Measurements from ENCODE around the gene DMKN.
A peak's percentile ranks its signal among the peaks of the same experiment; 100 is the strongest.

Gene DMKN

GRCh38 chr19:35525873-35526272, 12.4 kb upstream of the DMKN start:
- DNase-seq (ENCODE audit: low spot score): no peak

DNA sequence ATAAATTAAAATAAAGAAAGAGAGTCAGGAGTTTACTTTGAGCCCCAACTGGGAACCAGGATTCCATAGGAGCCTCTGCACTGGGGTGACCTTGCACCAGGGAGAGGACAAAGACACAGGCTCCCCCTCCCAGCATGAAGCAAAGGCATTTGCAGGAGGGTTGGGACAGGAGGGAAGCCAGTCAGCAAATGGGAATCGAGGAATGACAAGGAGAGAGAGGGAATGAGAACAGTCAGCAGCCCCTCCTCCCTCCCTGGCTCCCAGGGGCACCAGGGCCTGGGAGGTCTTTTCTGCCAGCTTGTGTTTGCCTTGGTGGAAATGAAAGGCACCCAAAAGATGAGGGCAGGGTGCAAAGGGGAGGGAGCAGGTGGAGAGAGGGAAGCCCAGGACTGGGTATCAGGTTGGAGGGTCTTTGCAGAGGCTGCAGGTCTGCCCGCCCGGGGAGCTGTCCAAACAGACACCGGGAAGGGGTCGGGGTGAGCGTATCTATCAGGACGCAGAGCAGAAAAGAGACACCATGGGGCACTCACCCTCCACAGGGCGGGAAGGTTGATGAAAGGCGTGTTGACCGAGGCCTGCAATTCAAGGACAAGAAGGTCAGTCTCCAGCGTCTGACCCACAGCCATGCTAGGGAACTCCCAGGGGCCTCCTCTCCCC, 10.9 kb upstream of the DMKN start:
- DNase-seq (ENCODE audit: low spot score): no peak

GRCh38 chr19:35522745-35523327, 9.4 kb upstream of the DMKN start:
- DNase-seq (ENCODE audit: low spot score): no peak

DNA sequence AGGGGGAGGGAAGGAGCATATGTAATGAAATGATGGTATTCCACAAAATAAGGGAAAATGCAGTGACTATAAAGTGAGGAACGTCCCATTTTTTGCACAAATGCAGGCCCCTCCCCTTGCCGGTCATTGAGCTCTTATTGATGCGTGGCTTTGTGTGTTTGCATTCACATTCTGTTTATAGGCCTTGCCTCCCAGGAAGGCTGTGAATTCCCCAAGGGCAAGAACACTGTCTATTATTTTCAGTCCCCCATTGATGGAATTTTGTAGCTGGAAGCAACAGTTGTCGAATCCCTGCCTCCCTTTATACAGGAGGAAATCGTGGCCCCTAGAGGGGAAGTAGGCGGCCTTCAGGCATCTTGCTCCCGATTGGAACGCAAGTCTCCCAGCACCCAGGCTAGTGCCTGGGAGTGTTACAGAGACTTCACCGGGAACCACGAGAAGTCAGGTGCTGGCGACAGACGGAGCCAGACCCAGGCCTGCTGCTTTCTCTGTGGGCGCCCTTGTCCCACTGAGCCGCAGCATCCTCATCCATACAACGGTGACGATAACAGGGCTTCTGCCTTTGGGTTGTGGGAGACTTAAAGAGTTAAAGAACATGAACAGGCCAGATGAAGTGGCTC, 7.8 kb upstream of the DMKN start:
- DNase-seq (ENCODE audit: low spot score): no peak

GRCh38 chr19:35519291-35519690, 5.8 kb upstream of the DMKN start:
- DNase-seq (ENCODE audit: low spot score): no peak

- DNase-seq (ENCODE audit: low spot score): no peak
These were observed 4.9 kb upstream of the DMKN start for GRCh38 chr19:35518313-35518712.

- DNase-seq (ENCODE audit: low spot score): no peak
These were observed 3.9 kb upstream of the DMKN start for GRCh38 chr19:35517342-35517741.

- DNase-seq (ENCODE audit: low spot score): no peak
These were observed 2.9 kb upstream of the DMKN start for GRCh38 chr19:35516310-35516709.

DNA sequence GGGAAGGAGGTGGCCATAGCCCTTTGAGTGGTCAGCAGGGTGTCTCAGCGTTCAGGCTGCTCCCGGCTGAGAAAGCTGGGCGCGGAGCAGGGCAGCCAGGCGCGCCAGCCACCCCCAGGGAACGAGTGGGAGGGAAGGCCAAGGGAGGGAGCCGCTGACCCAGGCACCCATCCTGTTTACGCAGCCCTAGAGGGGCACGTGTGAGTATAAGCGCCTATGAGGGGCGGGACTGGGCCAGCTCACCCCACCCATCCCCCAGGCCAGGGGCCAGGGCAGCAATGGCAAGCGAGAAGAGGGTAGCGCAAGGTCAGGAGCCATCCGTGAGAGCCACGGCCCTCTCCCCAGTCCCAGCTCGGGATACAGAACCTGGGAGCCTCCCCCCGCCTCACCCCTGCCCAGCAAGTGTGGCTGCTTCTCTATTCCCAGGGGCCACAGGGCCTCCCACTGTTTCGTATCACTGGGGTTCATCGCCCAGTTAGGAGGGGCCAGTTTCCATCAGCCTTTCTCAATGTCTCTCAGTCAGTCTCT, 897 bp upstream of the DMKN start:
- no peak for DNase-seq (ENCODE audit: low spot score)

- DNase-seq (ENCODE audit: low spot score): no peak
These were observed 420 bp downstream of the DMKN start for GRCh38 chr19:35512831-35513627.

- DNase-seq (ENCODE audit: low spot score): no peak
These were observed 2.1 kb downstream of the DMKN start for GRCh38 chr19:35511337-35511736.

GRCh38 chr19:35510626-35510964, 2.9 kb downstream of the DMKN start:
- DNase-seq (ENCODE audit: low spot score): no peak

GRCh38 chr19:35509861-35510625, 3.4 kb downstream of the DMKN start:
- DNase-seq (ENCODE audit: low spot score): peak; percentile 17

DNA sequence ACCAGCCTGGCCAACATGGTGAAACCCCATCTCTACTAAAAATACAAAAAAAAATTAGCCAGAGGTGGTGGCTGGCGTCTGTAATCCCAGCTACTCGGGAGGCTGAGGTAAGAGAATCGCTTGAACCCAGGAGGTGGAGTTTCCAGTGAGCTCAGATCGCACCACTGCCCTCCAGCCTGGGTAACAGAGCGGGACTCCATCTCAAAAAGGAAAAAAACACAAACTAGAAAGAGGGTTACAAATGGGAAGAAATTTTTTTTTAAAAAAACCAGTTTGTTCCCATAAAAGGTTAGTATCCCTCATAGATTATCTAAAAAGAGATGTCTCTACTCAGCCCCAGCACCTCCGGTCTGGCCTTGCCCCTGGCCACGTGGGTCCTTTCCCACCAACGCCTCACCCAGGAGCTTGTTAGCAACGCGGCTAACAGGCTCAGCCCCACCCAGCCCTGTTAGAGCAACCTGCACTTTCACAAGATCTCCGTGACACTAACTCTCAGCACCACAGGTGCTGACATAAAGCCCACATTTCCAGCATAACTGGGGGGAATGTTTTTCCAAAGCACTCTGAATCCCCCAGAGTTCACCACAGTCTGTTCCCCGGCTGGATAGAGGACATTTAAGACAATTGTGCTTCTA, 4.3 kb downstream of the DMKN start:
- no peak for DNase-seq (ENCODE audit: low spot score)

DNA sequence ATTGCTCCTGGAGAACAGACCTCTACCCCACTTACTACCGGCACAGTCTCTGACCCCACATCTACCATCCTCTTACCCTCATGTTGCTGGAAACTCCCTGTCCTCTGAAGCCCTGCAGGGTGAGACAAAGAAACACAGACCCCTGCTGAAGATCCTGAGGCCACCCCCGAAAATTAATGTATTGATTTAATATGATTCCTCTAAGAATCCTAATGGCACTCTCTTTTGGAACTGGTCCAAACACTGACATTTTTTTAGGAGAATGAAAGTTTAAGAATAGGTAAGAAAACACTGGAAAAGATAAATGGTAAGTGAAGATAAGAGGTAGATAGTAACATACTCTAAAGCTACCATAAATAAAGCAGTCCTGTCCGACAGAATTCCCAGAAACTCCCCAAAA, 5.3 kb downstream of the DMKN start:
- no peak for DNase-seq (ENCODE audit: low spot score)

DNA sequence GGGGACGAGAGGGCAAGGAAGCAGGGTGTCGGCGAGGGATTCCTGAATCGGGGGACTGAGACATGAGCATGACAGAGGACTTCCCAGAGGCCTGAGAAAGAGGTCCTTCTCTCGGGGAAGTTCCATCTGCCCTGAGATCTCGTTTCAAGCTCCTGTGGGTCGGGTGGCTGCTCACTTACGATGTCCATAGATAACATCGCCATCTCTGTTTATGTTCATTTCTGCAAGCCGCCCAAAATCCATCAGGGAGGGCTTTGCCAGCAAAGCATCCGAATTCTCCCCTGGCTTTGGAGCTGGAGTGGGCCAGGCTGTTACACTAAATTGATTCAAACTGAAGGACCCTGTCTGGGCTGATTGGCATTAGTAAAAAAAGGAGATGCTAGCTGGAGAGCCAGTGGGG, 5.9 kb downstream of the DMKN start:
- no peak for DNase-seq (ENCODE audit: low spot score)

DNA sequence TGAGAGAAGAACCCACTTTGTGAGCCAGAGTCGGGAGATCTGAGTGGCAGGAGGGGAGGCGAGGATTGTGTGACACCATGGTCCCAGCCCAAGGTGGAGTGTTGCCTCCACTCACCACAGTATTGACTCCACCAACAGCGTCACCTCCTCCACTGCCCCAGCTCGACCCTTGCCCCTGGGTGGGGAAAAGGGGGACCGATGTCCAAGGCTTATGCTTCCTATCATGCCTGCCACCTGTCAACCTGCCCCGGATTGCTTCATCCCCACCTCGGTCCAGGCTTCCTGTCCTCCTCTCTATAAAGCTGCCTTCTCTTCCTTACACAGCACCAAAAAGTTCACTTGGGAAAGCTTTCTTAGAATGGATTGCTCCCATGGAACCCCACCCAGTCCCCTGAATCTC, 7.4 kb downstream of the DMKN start:
- no peak for DNase-seq (ENCODE audit: low spot score)

GRCh38 chr19:35502751-35503150, 10.7 kb downstream of the DMKN start:
- no peak for DNase-seq (ENCODE audit: low spot score)

GRCh38 chr19:35501684-35502083, 11.8 kb downstream of the DMKN start:
- no peak for DNase-seq (ENCODE audit: low spot score)

DNA sequence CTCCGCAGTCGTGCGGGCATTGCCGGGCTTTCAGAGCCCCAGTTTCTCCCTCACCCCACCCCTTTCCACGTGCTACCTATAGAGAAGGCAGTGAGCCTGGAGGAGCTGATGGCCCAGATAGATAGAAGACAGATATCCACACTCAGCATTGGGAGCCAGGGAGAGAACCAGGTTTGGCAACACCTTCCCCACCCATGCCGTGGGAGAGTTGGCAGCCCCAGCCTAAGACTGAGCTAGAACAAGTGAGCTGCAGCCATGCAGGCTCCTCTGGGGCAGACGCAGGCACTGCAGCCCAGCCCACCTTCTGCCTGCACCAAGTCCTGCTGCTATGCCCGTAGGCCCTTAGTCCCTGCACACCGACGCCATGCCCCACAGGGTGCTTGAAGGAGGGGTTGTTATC, 12.8 kb downstream of the DMKN start:
- DNase-seq (ENCODE audit: low spot score): no peak

DNA sequence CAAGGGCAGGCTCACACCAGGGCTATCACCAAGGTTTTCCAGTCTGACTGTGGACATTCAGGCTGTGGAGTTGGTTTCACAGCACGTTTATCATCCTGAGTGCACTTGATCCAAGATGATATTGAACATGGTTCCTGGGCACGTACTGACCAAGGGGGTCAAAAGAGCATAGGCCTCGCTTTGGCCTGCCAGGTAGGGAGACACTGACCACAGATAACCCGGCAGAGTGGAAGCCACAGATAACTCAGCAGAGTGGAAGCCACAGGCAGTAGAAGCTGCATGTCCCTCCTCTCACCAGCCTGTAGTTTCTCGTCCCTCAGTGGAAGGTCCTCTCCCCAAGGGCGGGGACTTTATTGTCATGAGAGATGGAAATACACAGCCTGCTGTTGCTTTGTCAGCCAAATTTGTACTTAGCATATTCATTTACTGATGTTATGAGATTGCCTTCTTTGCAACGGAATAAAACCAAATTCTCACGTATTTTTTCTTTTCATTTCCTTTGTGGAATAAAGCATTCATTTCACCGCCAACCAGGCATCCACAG, 14.4 kb downstream of the DMKN start:
- no peak for DNase-seq (ENCODE audit: low spot score)
